Hepatocyte (in vitro differentiated cells): Measurements from ENCODE around the gene IKBKG.
"Not testable (repeated sequence)": the region's sequence is repeated elsewhere in the genome, so short reads cannot be mapped to it uniquely, and the experiment has no call there.

Source experiments
- CTCF ChIP-seq: fragments of 200-600 bp; sonication (generic); IDR thresholded peaks from 2 replicates; pipeline ENCODE4 v1.5.1; 2016; ENCODE audit warnings: antibody characterized with exemption, mild to moderate bottlenecking; ENCODE audit not compliant: poor library complexity
- EZH2phosphoT487 ChIP-seq: fragments of 200-600 bp; sonication (generic); IDR thresholded peaks from one replicate; pipeline ENCODE4 v1.6.1; 2018; ENCODE audit warnings: antibody characterized with exemption, mild to moderate bottlenecking, low read depth, moderate library complexity; ENCODE audit not compliant: unreplicated experiment, severe bottlenecking

DNA sequence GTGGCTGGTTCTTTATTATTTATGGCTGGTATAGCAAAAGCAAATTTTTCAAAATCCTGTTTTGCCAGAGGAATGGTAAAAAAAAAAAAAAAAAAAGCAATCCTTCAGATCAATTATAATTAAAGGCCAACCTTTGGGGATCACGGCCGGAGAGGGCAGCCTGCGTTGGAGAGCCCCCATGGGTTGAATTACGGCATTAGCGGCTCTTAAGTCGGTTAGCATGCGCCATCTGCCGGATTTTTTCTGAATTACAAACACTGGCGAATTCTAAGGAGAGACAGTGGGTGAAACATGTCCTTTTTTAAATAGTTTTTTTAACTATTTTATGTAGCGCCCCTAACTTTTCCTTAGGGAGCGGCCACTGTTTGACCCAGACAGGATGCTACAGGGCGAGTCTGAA lies 66.2 kb downstream of the IKBKG start:
- TF ChIP-seq CTCF, EZH2phosphoT487: not testable (repeated sequence)
